Activated CD8-positive, alpha-beta memory T cell treated with anti-CD3 and anti-CD28 coated beads for 36 hours (primary cell): Measurements from ENCODE around the gene IST1. TPM values are rescaled to one million over a fixed set of nuclear protein-coding genes. Genes with fewer than 3 reads are reported as not detected.

Experiments used
- CTCF ChIA-PET: fragments of 350-600 bp; sonication (Branson Sonifier 250); formaldehyde crosslinking; loops from one replicate; lab custom pipeline; 2021; ENCODE audit warnings: antibody characterized with exemption; lab: Charles Lee
- POLR2A ChIA-PET: fragments of 350-600 bp; sonication (Branson Sonifier 250); formaldehyde crosslinking; loops from one replicate; lab custom pipeline; 2021; ENCODE audit warnings: antibody characterized with exemption; lab: Charles Lee
- total RNA-seq, 2 experiments: library from RNA; stranded (reverse); gene quantifications; one replicate each; pipeline ENCODE4 v1.2.3, GENCODE V29; 2021

Gene IST1
- total RNA-seq, 2 experiments from 2014 or later: 152 to 153 TPM

DNA sequence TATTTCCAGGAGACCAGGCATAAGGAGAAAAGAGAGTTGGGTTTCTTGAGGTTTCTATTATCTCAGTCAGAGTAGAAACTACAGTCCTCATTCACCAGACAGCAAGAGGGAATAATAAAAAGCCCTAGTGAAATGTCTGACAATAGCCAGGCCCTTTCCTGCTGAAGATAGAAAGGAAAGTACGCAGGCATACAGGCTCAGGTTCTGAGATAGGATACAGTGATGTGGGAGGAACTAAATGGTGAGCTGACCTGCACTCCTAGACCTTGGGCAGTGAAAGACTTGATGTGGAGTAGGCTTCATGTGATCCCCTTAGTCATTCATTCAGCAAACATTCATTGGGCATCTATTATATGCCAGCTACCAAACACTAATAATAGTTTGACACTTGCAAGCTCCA is 26.2 kb upstream of the IST1 start:
- POLR2A ChIA-PET: no interaction called here
- CTCF ChIA-PET: interaction anchor here (1.0 kb wide), 1 partner anchor 13 kb away, joined by 3 read pairs; no protein-coding TSS in a partner anchor

DNA sequence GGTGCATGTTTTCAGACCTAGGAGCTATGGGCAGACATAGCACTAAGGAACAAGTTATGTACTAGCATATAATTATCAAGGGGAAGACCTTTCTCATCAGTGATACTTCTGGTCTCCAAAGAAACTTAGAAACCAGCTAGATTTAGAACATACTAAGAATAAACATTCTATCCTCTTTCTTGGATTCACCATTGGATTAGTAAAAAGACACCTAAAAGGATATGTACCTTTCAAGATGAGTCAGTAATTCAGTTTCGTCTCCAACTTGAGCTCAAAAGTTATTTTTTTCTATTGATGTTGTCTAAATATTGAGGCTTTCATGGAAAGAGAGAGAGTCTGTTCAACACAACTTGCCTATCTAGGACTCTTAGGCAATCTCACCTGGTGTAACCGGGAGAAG is 24.5 kb upstream of the IST1 start:
- CTCF ChIA-PET: interaction anchor here (1.2 kb wide), 1 partner anchor 13 kb away, joined by 3 read pairs; no protein-coding TSS in a partner anchor
- POLR2A ChIA-PET: interaction anchor here (1.2 kb wide), 1 partner anchor 12 kb away, joined by 5 read pairs; no protein-coding TSS in a partner anchor

DNA sequence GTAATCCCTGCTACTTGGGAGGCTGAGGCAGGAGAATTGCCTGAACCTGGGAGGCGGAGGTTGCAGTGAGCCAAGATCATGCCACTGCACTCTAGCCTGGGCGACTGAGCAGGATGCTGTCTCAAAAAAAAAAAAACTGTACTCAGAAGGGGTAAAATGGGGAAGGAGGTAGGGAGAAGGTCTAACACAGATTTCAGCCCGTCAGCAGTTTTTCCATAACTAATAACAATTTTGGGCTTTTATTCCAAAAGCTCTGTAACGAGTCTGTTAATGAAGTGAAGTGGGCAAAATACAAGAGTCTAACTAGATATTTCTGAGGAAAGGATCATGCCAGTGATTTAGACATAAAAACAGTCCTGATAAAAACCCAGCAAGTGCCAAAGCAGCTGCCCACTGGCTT is 22.1 kb upstream of the IST1 start:
- POLR2A ChIA-PET: interaction anchor here (0.9 kb wide), 1 partner anchor 66 kb away, joined by 3 read pairs; no protein-coding TSS in a partner anchor
- CTCF ChIA-PET: interaction anchor here (0.7 kb wide), 1 partner anchor 106 kb away, joined by 4 read pairs; no protein-coding TSS in a partner anchor

DNA sequence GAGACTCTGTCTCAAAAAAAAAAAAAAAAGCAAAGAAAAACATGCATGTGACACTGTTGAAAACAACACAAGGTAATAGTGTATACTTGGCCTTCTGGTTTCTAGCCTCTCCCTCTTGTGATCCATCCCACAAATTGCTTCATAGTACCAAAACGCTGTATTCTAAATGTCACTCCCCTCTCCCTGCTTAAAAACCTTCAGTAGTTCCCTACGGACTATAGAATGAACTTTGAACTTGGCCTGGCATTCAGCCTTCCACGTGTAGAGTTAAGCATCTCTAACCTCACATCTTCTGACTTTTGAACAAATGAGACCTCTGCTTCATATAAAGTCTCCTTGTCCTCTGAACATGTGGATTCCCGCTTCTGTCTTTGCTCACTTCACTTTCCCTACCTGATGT is 16.4 kb upstream of the IST1 start:
- POLR2A ChIA-PET: no interaction called here
- CTCF ChIA-PET: no interaction called here

DNA sequence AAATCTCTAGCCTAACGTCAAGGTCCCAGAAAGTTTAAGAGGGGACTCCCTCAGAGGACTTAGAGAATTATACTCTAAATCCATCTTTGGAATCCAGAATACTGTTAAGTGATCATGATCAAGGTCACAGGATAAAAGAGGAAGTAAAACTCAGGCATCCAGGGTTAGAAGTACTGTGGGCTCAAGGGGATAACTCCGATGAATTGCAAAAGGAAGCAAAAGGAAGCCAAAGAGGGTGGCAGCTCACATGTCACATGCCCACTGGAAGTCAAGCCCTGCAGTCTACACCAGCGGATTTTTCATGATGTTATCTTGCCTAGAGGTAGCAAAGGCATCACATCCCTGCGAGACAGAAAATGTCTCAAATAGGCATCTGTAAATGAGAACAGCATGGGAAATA is 15.2 kb upstream of the IST1 start:
- POLR2A ChIA-PET: no interaction called here
- CTCF ChIA-PET: no interaction called here

DNA sequence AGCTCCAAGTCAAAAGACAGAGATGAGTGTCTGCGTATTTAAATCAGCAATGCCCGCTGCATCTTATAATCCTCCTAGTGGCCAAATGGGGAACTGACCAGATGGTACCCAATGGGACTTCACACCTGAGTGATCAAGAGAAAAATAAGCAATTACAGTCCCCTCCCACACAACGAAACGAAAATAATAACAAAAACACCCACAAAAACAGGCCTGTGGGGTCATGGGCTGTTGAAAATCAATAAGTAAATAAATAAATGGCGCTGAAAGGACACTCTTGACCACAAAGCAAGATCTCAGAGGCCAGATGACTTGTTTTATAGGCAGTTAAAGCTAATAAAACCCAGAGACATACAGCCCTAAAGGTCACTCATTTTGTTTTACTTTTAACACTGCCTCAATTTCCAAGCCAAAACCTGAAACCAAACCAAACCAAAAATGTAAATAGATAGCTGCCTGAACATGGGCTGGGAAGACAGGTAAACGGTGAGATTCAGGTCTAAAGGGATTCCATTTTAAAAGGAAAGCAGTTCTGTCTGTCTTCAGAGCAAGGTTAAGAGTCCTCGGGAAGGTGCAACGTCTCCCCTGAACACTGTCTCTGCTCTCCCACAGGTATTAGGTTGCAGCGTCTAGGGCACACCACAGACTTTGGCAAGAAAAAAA is 12.7 kb upstream of the IST1 start:
- ChIA-PET CTCF (interaction anchor here (0.6 to 4.0 kb wide), 17 partner anchors 10 to 198 kb away, joined by 3 to 39 read pairs (median 4); partner anchors contain the start of genes AP1G1, ATXN1L and IST1), POLR2A (interaction anchor here (0.6 to 1.8 kb wide), 6 partner anchors 12 to 88 kb away, joined by 3 to 5 read pairs (median 4); partner anchors contain the start of genes AP1G1, ATXN1L and IST1)

DNA sequence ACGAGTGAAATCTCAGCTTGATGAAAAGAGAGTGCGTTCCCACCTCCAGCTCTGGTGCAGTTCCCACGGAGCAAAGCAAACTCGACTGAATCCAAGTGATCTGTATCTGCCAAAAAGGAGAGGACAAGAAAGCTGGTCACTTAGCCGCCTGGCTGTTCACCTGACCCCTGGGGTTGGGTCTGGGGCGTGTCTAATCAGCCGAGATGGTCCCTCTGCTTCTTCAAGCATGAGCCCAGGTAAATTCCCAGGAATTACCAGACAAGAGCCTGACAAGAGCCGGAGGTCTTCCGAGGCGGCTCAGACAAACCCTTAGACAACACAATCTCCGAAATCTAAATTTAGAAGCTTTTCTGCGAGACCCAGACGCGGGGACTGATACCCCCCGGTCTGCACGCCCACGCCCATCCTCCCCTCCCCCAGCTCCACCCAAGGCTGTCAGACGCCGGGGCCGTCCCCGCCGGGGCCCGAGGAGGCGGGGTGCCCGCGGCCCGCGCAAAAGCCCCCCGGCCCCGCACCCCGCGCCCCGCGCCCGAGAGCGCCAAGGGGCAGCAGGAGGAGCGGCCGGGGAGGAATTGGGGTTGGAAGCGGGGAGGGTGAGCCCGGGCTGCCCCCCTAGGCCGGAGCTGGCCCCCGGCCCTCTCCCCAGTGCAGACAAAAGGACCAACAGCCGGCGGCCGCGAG is 12.0 kb upstream of the IST1 start:
- ChIA-PET POLR2A (interaction anchor here (0.6 to 1.8 kb wide), 7 partner anchors 12 to 318 kb away, joined by 3 to 5 read pairs (median 4); partner anchors contain the start of genes AP1G1, ATXN1L and IST1), CTCF (interaction anchor here (0.5 to 4.0 kb wide), 17 partner anchors 9 to 199 kb away, joined by 3 to 39 read pairs (median 4); partner anchors contain the start of genes AP1G1, ATXN1L and IST1)

DNA sequence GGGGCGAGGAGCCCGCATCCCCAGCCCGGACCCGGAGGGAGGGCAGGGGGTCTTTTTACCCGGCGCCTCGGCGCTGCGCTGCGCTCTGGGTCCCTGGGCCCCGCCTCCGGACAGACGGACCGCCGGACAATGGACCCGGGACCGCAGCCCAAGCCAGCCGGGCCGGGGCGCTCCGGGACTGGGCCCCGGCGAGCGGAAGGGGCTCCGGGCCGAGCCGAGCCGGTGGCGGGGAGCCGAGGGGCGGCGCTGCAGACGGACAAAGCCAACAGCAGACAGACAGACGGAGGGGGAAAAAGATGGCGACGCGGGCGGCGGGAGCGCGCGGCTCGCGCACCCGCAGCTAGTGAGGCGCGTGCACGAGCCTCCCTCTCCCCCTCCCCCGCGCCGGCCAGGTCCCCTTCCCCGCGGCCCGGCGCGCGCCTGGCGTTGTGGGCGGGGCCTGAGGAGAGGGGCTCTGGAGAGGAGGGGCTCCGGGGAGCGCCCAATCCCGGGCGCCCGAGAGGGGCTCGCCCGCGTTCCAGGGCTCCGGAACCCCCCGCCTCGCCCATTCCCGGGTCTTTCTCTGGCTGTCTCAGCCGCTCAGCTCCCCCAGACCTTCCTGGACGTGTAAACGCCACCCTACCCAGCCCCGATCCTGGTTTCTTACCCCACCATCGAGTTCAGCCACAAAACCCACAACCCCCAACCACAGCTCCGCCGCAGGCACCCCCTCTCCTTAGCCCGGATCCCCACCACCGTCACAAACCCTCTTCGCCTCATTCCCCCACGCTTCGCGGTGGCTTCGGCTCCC is 11.3 kb upstream of the IST1 start, which contains the start of gene ZNF821:
ZNF821 (minus strand) TSS at position 334 of the 790 bp plus-strand sequence. CDS start 4,236 bp downstream, outside the sequence.
- ChIA-PET CTCF (interaction anchor here (0.5 to 4.0 kb wide), 7 partner anchors 12 to 77 kb away, joined by 3 to 39 read pairs (median 5); partner anchors contain the start of genes AP1G1 and IST1), POLR2A (interaction anchor here (0.7 to 1.5 kb wide), 6 partner anchors 11 to 319 kb away, joined by 3 to 15 read pairs (median 4); partner anchors contain the start of genes AP1G1 and IST1)

DNA sequence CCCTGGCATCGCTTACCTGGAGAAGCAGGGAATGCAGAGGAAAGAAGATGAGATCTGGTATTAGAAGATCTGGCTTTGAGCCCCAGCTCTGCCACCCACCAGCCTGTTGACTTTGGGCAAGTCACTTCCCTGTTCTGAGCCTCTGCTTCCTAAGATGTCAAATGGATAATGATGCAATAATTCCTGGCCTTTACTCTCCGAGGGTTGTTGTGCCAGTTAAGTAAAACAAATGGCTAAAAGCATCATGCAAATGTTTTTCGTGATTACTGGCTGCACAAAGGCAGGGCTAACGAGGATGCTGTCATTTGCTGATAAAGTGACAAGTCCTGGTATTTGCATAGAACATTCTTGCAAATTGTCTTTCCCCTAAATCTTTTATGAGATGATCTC is 10.1 kb upstream of the IST1 start:
- CTCF ChIA-PET: interaction anchor here (1.5 to 4.0 kb wide), 2 partner anchors 11 to 76 kb away, joined by 6 to 39 read pairs; partner anchors contain the start of gene IST1
- POLR2A ChIA-PET: interaction anchor here (1.3 kb wide), 1 partner anchor 9 kb away, joined by 15 read pairs; the partner anchor contains the start of gene IST1

DNA sequence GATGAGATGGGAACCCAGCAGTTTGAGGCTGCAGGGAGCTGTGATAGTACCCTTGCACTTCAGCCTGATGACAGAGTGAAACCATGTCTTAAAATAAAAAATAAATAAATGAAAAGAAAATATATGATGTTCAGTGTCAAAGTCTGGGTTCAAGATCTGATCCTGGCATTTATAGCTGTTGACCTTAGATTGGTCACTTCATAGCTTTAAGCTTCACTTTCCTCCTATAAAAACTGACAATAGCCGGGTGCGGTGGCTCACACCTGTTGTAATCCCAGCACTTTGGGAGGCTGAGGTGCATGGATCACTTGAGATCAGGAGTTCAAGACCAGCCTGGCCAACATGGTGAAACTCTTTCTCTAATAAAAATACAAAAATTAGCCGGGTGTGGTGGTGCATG is 6.2 kb upstream of the IST1 start:
- CTCF ChIA-PET: interaction anchor here (1.2 kb wide), 1 partner anchor 48 kb away, joined by 5 read pairs; no protein-coding TSS in a partner anchor
- POLR2A ChIA-PET: no interaction called here

DNA sequence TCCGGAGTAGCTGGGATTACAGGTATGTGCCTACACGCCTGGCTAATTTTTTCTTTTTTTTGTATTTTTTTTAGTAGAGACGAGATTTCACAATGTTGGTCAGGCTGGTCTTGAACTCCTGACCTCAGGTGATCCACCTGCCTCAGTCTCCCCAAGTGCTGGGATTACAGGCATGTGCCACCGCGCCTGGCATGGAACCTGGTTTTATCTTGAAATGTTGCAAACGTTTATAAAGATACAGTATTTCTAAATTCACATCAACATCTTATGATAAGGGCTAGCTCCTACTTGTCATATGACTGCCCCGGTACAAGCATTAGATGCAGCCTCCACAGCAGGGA is 1.5 kb upstream of the IST1 start:
- CTCF ChIA-PET: interaction anchor here (0.7 to 4.9 kb wide), 3 partner anchors 10 to 97 kb away, joined by 3 to 39 read pairs (median 4); partner anchors contain the start of genes AP1G1 and ZNF821
- POLR2A ChIA-PET: interaction anchor here (0.6 to 1.8 kb wide), 3 partner anchors 9 to 434 kb away, joined by 3 to 15 read pairs (median 3); no protein-coding TSS in a partner anchor

DNA sequence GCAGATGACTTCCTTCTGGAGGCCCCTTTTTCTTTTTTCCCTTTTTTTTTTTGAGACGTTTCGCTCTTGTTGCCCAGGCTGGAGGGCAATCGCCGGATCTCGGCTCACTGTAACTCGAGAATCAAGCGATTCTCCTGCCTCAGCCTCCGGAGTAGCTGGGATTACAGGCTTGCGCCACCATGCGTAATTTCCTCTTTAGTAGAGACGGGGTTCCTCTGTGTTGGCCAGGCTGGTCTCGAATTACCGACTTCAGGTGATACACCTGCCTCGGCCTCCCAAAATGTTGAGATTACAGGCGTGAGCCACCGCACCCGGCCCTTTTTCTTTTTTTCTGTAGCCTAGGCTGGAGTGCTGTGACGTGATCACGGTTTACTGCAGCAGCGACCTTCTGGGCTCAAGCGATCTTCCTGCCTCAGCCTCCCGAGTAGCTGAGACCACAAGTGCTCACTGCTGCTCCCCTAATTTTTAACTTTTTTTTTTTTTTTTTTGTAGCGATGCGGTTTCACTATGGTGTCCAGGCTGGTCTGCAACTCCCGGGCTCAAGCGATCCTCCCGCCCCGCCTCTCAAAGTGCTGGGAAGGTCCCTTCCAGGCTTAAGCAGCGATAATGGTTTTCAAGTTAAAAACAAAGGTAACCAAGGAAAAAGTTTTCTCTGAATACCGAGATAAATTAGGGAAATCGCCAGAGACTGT is 956 bp upstream of the IST1 start:
- ChIA-PET POLR2A (interaction anchor here (0.6 to 2.9 kb wide), 6 partner anchors 10 to 435 kb away, joined by 3 to 15 read pairs (median 4); partner anchors contain the start of gene AP1G1), CTCF (interaction anchor here (0.5 to 4.9 kb wide), 4 partner anchors 11 to 98 kb away, joined by 3 to 39 read pairs (median 4); partner anchors contain the start of genes AP1G1 and ZNF821)

DNA sequence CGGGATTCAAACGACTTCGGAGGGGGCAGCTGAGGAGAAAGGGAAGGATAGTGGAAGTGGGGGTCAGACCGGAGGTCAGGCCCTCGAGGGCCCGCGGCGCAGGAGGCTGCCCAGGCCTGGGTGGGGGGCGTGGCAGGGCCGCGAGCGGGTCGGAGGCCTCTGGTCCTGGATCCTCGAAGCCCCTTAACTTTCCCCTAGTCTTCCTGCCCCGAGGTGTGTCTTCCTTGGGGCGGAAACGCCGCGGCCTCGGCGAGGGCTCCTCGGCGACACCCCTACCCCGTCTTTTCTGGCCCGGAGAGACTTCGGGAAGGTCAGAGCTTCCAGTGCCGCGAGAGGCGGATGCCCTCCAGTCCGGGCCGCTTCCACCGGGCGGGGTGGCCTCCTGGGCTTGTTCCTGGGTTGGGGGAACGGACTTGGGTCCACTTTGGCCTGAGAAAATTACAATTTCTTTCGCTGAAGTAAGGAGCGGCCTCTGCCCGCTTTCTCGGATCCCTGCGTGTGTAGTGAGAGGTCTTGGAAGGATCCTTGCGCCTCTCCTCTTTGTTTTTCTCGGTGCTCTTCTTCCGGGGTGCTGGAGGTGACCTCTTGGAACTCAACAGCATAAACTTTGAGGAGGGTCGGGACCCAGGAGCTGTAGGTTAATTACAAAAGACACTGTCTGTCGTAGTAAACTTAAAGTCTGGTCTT is 491 bp downstream of the IST1 start:
- ChIA-PET POLR2A (interaction anchor here (0.6 to 2.9 kb wide), 6 partner anchors 11 to 87 kb away, joined by 3 to 15 read pairs (median 7); partner anchors contain the start of gene AP1G1), CTCF (interaction anchor here (1.0 to 4.9 kb wide), 3 partner anchors 12 to 66 kb away, joined by 4 to 39 read pairs (median 4); partner anchors contain the start of gene ZNF821)

DNA sequence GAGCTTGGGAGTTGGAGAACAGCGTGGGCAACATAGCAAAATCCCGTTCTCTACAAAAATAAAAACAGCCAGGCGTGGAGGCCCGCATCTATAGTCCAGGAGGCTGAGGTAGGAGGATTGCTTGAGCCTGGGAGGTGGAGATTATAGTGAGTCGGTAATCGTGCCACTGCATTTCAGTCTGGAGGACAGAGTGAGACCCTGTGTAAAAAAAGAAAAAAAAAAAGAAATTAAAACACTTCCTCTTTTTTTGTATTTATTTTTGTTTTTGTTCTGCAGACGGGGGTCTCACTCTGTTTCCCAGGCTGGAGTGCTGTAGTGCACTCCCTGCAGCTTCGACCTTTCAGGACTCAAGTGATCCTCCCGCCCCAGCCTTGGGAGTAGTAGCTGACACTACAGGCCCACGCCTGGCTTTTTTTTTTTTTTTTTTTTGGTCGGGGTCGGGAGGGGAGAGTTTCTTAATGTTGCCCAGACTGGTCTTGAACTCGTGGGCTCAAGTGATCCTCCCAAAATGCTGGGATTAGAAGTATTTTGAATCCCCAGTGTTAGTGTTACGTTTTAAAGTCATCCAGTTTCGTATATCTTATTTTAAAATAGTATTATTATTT is 1.5 kb downstream of the IST1 start:
- ChIA-PET POLR2A (interaction anchor here (2.9 kb wide), 1 partner anchor 88 kb away, joined by 9 read pairs; the partner anchor contains the start of gene AP1G1), CTCF (interaction anchor here (1.0 to 4.9 kb wide), 3 partner anchors 13 to 65 kb away, joined by 4 to 39 read pairs (median 4); partner anchors contain the start of gene ZNF821)

DNA sequence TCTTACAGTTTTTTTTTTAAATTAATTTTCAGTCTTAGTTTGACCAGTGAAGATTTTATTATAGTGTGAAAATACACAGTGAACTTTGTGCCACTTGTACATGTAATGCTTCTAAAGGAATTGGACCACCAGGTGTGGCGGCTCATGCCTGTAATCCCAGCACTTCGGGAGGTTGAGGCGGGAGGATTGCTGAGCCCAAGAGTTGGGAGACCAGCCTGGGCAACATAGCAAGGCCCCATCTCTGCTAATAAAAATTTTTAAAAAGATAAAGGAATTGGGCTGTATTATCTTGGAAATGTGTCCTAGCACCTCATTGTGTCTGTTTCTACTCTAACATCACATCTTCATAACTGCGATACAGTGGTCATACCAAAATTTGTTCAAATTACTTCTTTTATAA is 3.8 kb downstream of the IST1 start:
- ChIA-PET CTCF (interaction anchor here (1.2 kb wide), 1 partner anchor 10 kb away, joined by 3 read pairs; no protein-coding TSS in a partner anchor), POLR2A (interaction anchor here (0.6 kb wide), 1 partner anchor 9 kb away, joined by 10 read pairs; no protein-coding TSS in a partner anchor)
